RPMI8226 (cell line): ENCODE data around the gene RASAL2.

Experiments used
- DNase-seq: peaks from one replicate; pipeline ENCODE4 v3.0.0-alpha.2; 2015

Gene RASAL2

GRCh38 chr1:178407215-178407614, 313.3 kb downstream of the RASAL2 start:
- DNase-seq: no peak

DNA sequence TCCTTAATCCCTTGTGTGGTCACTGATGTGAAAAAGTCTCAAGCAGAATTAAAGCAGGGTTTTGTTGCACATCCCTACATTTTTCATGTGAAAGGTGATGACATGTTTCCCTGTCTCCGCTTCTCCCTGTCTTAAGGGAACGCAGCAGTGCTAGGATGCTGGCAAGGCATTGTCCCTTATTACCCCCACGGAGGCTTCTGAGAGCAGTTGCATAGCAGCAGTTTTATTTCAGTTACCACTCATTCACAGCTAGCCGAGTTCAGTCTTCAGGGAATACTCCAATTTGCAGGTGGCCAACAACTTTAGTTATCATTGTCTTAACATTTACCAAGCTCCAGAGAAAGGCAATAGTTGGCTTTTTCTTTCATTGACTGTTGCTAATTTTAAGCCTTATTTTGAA, 313.8 kb downstream of the RASAL2 start:
- no peak for DNase-seq

GRCh38 chr1:178408871-178409270, 315.0 kb downstream of the RASAL2 start:
- no peak for DNase-seq

- no peak for DNase-seq
Measured at GRCh38 chr1:178409541-178409940, 315.6 kb downstream of the RASAL2 start.

DNA sequence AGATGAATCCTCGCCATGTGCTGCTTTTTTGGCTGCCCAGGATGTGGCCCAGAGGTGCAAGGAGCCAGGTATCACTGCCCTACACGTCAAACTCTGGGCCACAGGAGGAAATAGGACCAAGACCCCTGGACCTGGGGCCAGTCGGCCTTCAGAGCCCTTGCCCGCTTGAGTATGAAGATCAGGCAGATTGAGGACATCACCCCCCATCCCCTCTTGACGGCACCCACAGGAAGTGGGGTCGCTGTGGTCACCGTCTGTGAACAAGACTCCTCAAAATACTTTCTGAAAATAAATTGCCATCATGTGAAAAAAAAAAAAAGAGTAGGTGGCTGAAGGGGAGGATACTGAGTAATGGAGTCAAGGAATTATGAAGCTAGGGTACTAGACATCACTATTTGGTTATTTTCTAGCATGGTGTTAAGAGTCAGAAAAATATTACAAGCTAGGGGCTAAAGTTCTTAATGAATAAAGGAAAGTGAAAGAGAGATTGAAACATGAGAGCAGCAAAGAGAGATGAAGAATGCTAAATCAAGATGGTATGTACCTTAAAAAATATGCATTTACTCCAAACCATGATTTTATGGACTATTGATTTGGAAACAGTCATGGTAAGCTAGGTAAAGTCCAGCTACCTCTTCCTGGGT, 318.0 kb downstream of the RASAL2 start:
- DNase-seq: no peak

GRCh38 chr1:178412400-178412770, 318.5 kb downstream of the RASAL2 start:
- DNase-seq: no peak

DNA sequence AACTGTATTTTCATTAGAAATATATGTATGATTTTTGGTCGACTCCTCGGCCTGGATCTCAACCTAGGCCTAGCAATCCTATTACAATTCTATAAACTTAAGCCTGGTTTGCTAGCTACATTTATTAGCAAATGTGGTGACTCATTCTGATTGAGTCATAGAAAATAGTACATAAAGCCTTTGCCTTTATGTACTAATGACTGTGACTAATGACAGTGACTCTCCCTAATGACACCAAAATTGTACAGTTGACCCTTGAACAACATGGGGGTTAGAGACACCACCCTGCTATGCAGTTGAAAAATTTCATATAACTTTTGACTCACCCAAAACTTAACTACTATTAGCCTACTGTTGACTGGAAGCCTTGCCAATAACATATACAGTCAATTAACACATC, 324.0 kb downstream of the RASAL2 start:
- DNase-seq: no peak

- peak; percentile 8 for DNase-seq
Measured at GRCh38 chr1:178418284-178418955, 324.5 kb downstream of the RASAL2 start.

GRCh38 chr1:178434360-178434759, 340.5 kb downstream of the RASAL2 start:
- no peak for DNase-seq

DNA sequence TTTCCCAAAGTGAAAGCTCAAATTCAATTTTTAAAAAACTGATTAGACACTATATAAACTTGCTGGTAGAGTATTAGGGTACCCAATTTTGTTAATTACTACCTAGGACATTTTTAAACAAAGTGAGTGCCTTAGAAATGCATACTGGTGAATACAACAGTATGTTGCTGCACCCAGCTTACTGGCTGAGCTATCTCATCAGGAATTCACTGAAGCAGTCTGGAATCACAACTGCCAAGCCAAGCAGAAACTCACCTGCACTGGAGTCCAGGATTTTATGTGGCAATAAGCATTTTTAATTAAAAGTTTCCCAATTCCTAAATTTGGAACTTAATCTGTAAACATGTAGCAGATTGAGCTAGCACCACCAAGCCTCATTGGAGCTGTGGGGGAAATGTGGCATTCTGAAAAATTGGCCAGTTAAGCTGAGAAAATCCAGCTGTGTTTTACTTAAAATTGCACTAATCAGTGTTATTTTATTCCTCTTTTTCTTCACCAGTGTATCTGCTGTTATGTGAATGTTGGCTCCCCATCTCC, 341.1 kb downstream of the RASAL2 start:
- DNase-seq: no peak

- no peak for DNase-seq
Measured at GRCh38 chr1:178436899-178437298, 343.0 kb downstream of the RASAL2 start.

DNA sequence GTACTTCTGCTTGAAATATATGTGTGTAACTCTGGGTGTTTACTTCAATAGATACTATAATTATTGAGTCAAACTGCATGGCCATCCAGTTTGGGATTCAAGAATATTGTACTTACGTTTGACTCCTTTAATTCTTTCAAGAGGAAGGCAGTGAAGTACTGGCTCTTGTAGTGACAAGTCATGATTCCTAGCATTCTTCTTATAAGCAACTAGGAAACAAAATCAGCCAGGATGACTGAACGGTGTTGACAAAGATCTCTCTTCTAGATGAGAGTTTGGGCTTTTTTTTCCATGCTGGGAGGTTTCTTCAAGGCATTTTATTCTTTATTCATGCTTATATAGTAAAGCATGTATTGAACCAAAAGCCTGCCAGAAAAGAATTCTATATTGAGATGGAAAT, 344.5 kb downstream of the RASAL2 start:
- no peak for DNase-seq

DNA sequence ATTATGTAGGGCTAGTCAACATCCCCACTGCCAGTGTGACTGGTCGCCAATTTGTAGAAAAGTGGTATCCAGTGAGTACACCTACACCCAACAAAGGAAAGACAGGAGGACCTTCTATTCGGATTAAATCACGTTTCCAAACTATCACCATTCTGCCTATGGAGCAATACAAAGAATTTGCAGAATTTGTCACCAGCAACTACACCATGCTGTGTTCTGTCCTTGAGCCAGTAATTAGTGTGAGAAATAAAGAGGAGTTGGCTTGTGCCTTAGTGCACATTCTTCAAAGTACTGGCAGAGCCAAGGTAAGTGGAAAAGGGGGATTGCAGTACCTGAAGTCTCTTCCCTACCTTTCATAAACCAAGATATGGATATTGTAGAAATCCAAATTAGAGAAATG, 349.0 kb downstream of the RASAL2 start:
- DNase-seq: no peak

- DNase-seq: no peak
Measured at GRCh38 chr1:178450871-178451270, 357.0 kb downstream of the RASAL2 start.

- no peak for DNase-seq
Measured at GRCh38 chr1:178451529-178451928, 357.6 kb downstream of the RASAL2 start.

DNA sequence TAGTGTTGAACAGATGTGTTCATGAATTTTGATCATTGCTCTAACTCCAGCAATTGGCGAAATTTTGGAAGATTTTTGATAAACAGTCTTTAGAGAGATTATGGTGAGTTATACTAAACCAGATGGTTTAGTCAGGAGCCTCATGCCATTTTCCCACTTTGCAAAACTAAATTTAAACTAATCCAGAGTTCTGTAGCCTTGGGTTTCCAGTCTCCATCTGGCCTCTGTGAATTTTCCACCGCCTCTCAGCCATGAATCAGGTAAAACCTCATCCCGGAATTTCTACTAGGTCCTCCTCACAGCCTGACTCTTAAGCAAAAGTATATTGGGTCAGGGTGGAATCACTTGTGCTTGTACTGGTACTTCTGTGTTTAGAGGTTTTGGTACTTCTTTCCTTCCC, 358.1 kb downstream of the RASAL2 start:
- DNase-seq: no peak

GRCh38 chr1:178456472-178456871, 362.6 kb downstream of the RASAL2 start:
- no peak for DNase-seq

GRCh38 chr1:178457651-178458050, 363.7 kb downstream of the RASAL2 start:
- DNase-seq: no peak

DNA sequence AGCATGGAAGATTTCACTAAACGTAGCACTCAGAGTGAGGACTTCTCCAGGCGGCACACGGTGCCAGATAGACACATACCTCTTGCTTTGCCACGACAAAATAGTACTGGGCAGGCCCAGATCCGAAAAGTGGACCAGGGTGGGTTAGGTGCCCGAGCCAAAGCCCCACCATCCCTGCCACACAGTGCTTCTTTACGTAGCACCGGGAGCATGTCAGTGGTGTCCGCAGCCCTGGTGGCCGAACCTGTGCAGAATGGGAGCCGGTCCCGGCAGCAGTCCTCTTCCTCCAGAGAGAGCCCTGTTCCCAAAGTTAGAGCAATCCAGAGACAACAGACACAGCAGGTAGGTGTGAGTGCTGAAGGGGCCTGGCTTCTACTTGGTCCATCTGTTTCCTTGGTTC, 364.3 kb downstream of the RASAL2 start:
- DNase-seq: no peak

DNA sequence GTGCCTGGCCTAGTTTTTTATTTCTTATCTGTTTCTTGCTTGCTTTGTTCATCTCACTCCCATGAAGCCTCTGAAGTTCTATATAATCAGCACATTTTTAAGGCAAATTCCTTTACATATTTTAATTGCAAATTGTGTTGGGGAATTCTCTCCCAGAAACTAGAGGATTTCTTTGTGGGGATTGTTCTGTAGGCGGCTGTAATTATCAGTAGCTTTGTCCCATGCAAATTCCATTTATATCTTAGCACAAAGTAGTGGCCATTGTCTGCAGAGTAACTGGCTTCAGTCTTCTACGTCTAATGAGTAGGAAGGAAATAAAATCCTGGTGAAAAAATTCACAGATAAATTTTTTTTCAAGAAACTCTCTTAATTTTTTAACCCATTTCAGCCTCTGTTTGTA, 367.2 kb downstream of the RASAL2 start:
- DNase-seq: no peak

DNA sequence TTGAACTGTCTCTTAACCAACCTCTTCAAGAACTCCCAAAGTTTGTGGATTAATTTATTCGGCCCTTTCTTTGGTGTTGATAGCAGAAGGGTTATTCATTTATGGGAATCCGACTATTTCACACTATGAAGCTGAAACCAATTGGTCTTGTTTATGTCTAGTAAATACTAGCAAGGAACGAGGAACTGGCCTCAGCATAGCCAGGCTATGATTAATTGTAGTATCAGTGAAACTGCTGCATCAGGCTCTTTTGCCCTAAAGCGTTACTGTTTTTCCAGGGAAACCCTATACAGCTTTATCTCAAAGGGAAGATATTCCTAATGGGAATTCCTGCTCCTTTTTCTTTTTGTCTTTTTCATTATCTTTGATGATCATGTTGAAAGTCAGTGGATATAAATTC, 367.8 kb downstream of the RASAL2 start:
- no peak for DNase-seq

- no peak for DNase-seq
Measured at GRCh38 chr1:178464141-178464540, 370.2 kb downstream of the RASAL2 start.

GRCh38 chr1:178464566-178464965, 370.7 kb downstream of the RASAL2 start:
- DNase-seq: no peak

DNA sequence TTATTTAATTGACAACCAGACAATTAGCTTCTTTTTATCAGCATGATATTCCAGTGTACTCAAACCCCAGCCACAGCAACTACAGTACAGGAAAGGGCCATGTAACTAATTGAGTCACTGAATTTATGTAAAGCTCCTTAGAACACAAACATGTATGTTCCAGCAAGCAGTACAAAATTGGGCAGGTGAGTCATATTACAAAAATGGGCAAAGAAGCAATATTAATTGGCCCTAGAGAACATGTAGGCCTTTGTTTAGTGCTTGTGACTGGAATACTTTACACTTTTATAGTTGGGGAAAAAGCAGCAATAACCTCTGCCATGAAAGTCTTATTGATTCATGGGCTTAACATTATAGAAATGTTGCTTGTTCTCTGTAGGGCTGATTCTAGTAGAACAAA, 371.1 kb downstream of the RASAL2 start:
- DNase-seq: no peak

DNA sequence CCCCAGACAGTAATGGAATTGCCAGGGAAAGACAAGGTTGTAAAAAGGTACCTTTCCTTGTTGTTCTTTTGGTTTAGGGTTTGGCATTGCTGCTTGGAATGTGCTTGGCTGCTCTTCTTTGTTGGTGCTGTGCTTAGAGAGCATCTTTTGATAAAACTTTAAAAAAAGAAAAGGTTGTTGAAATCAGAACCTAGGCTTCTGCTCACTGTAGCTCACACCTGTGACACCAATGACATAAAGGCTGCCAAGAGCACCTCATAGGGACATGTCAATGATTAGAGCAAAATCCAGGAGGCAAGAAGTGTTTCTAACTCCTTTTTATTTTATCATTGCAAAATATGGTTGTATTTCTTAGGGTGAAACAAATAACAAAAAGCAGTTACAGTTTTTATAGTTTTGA, 373.9 kb downstream of the RASAL2 start:
- no peak for DNase-seq
